Memory B cell (primary cell): ENCODE data around the gene IL36G.

Source experiments
- ATAC-seq: fragments of 150-1000 bp; cut with Tn5 transposase; 2 replicates; pipeline ENCODE4 v1.10.0; 2021; ENCODE audit warnings: low read depth, mild to moderate bottlenecking, moderate library complexity
- DNase-seq, 2 donors: peaks; one replicate each; pipeline ENCODE4 v3.0.0; 2022; ENCODE audit warnings: low spot score in 2 of 2
- H3K27ac Mint-ChIP-seq: one replicate; pipeline ENCODE4 v1.8.0; 2022; ENCODE audit warnings: mild to moderate bottlenecking, moderate library complexity, mixed read lengths
- H3K27me3 Mint-ChIP-seq: one replicate; pipeline ENCODE4 v1.8.0; 2022; ENCODE audit warnings: mixed read lengths
- H3K36me3 Mint-ChIP-seq: one replicate; pipeline ENCODE4 v1.8.0; 2022; ENCODE audit warnings: mild to moderate bottlenecking, mixed read lengths
- H3K4me1 Mint-ChIP-seq: one replicate; pipeline ENCODE4 v1.8.0; 2022; ENCODE audit warnings: mixed read lengths
- H3K4me3 Mint-ChIP-seq: one replicate; pipeline ENCODE4 v1.8.0; 2022; ENCODE audit warnings: mild to moderate bottlenecking, moderate library complexity, mixed read lengths
- H3K9me3 Mint-ChIP-seq: one replicate; pipeline ENCODE4 v1.8.0; 2022; ENCODE audit warnings: mixed read lengths

IL36G gene

DNA sequence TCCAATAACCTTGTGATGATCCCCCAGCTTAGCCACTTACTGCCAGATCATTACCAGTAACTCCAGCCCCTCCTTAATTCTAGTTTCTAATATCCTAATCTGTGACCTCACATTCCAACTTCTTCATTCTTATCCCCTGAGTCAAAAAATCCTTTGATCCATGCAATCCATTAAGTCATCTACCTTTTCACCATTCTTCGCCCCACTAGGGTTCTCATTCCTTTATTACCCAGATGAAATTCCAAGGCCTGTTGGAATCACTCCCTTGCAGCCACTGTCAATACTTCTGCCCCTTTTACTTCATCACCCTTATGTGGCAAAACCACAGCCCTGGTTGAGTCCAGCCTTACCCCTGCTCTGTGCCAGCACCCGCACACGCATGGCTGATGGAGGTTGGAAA is 20.3 kb upstream of the IL36G start:
- H3K4me1 Mint-ChIP-seq: no peaks in the 10 kb centered on the region
- no peaks in the 10 kb centered on the region for H3K36me3 Mint-ChIP-seq
- no peak overlapping the region for H3K4me3 Mint-ChIP-seq
- DNase-seq (no peak), ATAC-seq (no peak)
- no peaks in the 10 kb centered on the region for H3K27me3 Mint-ChIP-seq
- no peaks in the 10 kb centered on the region for H3K9me3 Mint-ChIP-seq
- H3K27ac Mint-ChIP-seq: no peak overlapping the region

GRCh38 chr2:112958428-112959108 is 19.2 kb upstream of the IL36G start:
- Mint-ChIP-seq H3K4me3 (no peak overlapping the region), H3K27me3 (no peaks in the 10 kb centered on the region), H3K9me3 (no peaks in the 10 kb centered on the region), H3K27ac (no peak overlapping the region), H3K36me3 (no peaks in the 10 kb centered on the region), H3K4me1 (no peaks in the 10 kb centered on the region)
- ATAC-seq (peak; percentile 81), DNase-seq (peak; percentile 27 to 51)

- no peaks in the 10 kb centered on the region for H3K9me3 Mint-ChIP-seq
- H3K27ac Mint-ChIP-seq: no peak overlapping the region
- no peak for DNase-seq
- H3K4me1 Mint-ChIP-seq: no peaks in the 10 kb centered on the region
- no peaks in the 10 kb centered on the region for H3K36me3 Mint-ChIP-seq
- ATAC-seq: no peak
- no peaks in the 10 kb centered on the region for H3K27me3 Mint-ChIP-seq
- H3K4me3 Mint-ChIP-seq: no peak overlapping the region
Measured at GRCh38 chr2:112959109-112959812, 18.5 kb upstream of the IL36G start.

DNA sequence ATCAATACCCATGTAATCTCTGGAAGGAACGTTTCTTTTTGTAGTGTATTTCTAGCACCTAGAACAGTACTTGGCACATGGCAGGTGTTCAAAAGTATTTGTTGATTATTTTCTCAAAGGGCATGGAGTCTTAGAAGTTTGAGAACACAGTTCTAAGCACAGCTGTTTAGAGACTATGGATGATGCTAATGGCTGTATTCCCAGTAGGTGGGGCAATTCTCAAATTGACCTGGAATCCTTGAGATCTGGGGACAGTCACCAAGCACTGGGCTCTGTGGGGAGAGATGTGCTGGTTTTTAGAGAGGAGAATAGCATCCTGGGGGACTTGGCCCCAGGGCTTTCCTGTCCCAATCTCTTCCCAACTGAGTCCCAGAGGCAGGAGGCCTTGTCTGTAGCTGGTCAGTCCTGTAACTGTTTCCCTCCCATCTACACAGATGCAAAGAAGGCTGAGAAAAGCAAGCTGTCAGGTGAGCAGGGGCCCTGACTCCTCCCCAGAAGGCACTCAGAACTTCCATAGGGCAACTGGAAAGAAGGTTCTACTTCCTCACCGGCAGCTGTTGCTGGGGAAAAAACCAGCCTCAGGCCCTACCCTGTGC is 17.5 kb upstream of the IL36G start:
- H3K36me3 Mint-ChIP-seq: no peaks in the 10 kb centered on the region
- no peaks in the 10 kb centered on the region for H3K27me3 Mint-ChIP-seq
- no peaks in the 10 kb centered on the region for H3K4me1 Mint-ChIP-seq
- H3K27ac Mint-ChIP-seq: no peak overlapping the region
- no peak for DNase-seq
- ATAC-seq: no peak
- no peak overlapping the region for H3K4me3 Mint-ChIP-seq
- no peaks in the 10 kb centered on the region for H3K9me3 Mint-ChIP-seq

DNA sequence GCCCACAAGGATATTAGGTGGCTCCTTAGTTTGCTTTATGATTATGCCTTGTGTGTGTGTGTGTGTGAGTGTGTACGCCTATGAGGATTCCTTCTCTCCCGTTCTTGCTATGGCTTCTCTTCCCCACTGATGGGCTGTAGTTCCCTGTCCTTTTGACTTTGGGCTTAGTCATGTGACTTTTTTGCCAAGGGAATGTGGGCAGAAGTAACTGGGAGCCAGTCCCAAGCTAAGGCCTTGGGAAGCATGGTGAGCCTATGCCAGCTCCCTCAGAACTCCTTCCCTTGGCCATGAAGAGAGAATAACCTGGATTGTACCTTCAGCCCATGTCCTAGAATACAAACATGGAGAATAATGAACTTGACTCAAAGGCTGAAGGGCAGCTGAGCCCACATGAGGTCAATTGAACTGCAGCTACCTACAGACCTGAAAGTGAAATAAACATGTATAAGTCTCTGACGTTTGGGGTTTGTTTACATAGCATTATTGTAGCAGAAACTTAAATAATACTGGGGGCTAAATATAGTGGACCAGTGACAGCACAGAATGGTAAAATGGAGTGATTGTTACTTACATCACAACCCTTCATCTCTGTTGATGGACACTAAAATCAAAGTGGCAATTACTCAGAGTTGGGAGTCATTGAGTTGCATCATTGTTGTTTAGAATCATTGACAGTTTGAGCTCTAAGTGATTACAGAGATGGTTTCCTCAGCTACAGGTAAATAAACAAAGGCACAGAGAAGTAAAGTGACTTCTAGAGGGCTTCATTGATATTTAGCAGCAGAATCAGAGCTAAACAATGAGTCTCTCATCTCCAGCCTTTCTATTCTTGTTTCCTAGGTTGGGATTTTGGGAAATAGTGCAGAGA is 15.3 kb upstream of the IL36G start:
- Mint-ChIP-seq H3K9me3 (no peaks in the 10 kb centered on the region), H3K4me3 (no peak overlapping the region), H3K27ac (no peak overlapping the region), H3K4me1 (no peaks in the 10 kb centered on the region), H3K36me3 (no peaks in the 10 kb centered on the region), H3K27me3 (no peaks in the 10 kb centered on the region)
- no peak for DNase-seq
- ATAC-seq: no peak

- Mint-ChIP-seq H3K4me3 (no peak overlapping the region), H3K27me3 (peaks cover 5% of the 10 kb centered on the region), H3K36me3 (no peaks in the 10 kb centered on the region), H3K9me3 (no peaks in the 10 kb centered on the region), H3K4me1 (peaks cover 3% of the 10 kb centered on the region), H3K27ac (no peak overlapping the region)
- DNase-seq (no peak), ATAC-seq (no peak)
Measured at GRCh38 chr2:112967023-112967422, 10.8 kb upstream of the IL36G start.

DNA sequence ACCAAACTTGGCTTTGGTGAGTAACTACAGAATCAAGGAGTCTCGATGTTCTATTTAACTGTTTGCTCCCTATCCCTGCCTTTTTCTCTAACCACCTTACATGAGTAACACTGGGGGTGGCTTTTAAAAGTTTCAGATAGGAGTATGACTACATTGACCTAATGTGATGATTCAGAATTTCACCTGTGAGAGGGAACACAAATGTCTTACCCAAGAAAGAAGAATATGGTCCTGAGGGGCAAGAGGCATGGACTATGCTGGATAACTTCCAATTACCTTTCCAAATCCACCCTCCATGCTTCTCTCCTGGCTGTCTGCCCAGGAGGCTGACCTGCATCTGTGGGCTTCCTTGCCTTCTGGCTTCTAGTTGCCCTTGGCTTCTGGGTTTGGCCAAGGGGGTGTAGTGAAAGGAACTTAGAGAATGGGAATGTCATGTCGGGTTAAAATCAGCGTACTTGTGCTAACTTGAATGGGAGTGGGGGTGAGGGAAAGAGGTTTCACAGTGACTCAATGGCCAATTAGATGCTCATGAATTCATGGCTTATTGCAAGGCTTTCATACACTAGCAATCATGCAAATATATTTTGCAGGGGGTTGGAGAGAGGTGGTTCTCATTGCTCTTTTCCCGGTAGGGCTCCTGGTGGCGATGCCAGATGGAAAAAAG is 5.3 kb upstream of the IL36G start:
- H3K9me3 Mint-ChIP-seq: no peaks in the 10 kb centered on the region
- ATAC-seq: no peak
- peaks cover 3% of the 10 kb centered on the region for H3K4me1 Mint-ChIP-seq
- no peak overlapping the region for H3K4me3 Mint-ChIP-seq
- H3K36me3 Mint-ChIP-seq: no peaks in the 10 kb centered on the region
- peaks cover 16% of the 10 kb centered on the region for H3K27me3 Mint-ChIP-seq
- no peak overlapping the region for H3K27ac Mint-ChIP-seq
- no peak for DNase-seq

DNA sequence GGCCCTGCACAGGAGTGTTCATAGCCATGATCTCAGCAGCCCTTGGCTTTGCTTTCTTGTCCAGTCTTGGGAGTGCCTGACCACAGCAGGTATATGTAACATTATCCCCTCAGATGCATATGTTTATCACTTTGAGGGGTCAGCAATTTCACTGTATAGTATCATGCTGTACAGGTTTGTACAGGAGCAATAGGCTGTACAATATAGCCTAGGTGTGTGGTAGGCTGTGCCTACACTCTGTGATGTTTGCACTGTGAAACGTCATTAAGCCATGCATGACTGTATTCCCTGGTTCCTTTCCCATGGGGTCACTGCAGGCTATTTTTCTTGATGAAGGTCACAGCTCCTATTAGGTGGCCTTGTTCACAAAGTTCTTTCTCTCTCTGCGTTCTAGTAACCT is 4.7 kb upstream of the IL36G start:
- Mint-ChIP-seq H3K4me1 (peaks cover 3% of the 10 kb centered on the region), H3K27me3 (peaks cover 16% of the 10 kb centered on the region), H3K27ac (no peak overlapping the region), H3K9me3 (no peaks in the 10 kb centered on the region), H3K36me3 (no peaks in the 10 kb centered on the region), H3K4me3 (no peak overlapping the region)
- ATAC-seq (no peak), DNase-seq (no peak)

GRCh38 chr2:112979731-112980130 is 1.9 kb downstream of the IL36G start:
- Mint-ChIP-seq H3K27me3 (peaks cover 11% of the 10 kb centered on the region), H3K4me1 (no peaks in the 10 kb centered on the region), H3K9me3 (no peaks in the 10 kb centered on the region), H3K27ac (no peak overlapping the region), H3K4me3 (no peak overlapping the region), H3K36me3 (no peaks in the 10 kb centered on the region)
- DNase-seq (no peak), ATAC-seq (no peak)

DNA sequence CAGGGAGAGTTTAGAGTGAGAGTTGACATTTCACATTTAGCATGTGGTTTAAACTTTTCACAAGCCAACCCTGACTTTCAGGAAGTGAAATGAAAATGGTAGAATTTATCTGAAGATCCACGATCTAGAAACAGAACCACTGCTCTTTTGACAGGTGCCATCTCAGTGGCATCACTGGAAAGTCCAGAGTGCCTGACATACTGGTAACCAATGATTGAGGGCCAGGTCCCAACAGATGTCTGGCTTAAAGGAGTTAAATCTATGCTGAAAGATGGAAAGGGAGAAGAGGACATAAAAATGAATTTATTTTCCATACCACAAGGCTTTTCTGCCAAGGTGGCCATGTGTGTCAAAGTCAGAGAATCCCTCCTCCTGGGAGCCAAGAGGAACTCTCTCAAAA is 2.7 kb downstream of the IL36G start:
- H3K27ac Mint-ChIP-seq: no peak overlapping the region
- ATAC-seq (no peak), DNase-seq (no peak)
- no peaks in the 10 kb centered on the region for H3K36me3 Mint-ChIP-seq
- H3K27me3 Mint-ChIP-seq: peaks cover 8% of the 10 kb centered on the region
- H3K4me3 Mint-ChIP-seq: no peak overlapping the region
- H3K4me1 Mint-ChIP-seq: no peaks in the 10 kb centered on the region
- H3K9me3 Mint-ChIP-seq: no peaks in the 10 kb centered on the region

DNA sequence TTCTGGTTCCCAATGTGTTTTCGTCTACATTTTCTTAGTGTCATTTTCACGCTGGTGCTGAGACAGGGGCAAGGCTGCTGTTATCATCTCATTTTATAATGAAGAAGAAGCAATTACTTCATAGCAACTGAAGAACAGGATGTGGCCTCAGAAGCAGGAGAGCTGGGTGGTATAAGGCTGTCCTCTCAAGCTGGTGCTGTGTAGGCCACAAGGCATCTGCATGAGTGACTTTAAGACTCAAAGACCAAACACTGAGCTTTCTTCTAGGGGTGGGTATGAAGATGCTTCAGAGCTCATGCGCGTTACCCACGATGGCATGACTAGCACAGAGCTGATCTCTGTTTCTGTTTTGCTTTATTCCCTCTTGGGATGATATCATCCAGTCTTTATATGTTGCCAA is 7.3 kb downstream of the IL36G start:
- Mint-ChIP-seq H3K27me3 (no peaks in the 10 kb centered on the region), H3K9me3 (no peaks in the 10 kb centered on the region), H3K4me1 (no peaks in the 10 kb centered on the region), H3K36me3 (no peaks in the 10 kb centered on the region), H3K4me3 (no peak overlapping the region), H3K27ac (no peak overlapping the region)
- no peak for DNase-seq
- no peak for ATAC-seq

- Mint-ChIP-seq H3K36me3 (peaks cover 1% of the 10 kb centered on the region), H3K4me1 (no peaks in the 10 kb centered on the region), H3K27ac (no peak overlapping the region), H3K9me3 (peaks cover 9% of the 10 kb centered on the region), H3K4me3 (no peak overlapping the region), H3K27me3 (peaks cover 2% of the 10 kb centered on the region)
- no peak for DNase-seq
- ATAC-seq: no peak
Measured at GRCh38 chr2:112989611-112990010, 11.8 kb downstream of the IL36G start.

DNA sequence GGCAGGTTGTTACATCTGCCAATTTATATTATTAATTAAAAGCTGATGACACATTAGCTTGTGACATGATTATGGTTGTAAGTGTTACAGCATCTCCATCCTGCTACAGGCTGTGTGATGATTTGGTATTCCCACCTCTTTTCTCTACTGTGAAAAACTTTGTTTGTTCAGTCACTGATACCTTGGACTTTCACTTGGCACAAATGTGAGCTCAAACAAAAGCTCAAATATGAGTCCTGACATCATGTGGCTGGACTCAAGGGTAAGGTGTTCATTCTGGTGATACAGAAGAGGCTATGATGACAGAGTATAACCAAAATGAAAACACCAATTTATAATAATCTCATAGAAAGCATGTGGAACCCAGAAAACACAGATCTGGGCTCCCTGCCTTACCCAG is 16.0 kb downstream of the IL36G start:
- peaks cover 2% of the 10 kb centered on the region for H3K4me1 Mint-ChIP-seq
- H3K36me3 Mint-ChIP-seq: peaks cover 3% of the 10 kb centered on the region
- peaks cover 6% of the 10 kb centered on the region for H3K27me3 Mint-ChIP-seq
- ATAC-seq: no peak
- peaks cover 11% of the 10 kb centered on the region for H3K9me3 Mint-ChIP-seq
- no peak overlapping the region for H3K27ac Mint-ChIP-seq
- no peak for DNase-seq
- H3K4me3 Mint-ChIP-seq: no peak overlapping the region

- Mint-ChIP-seq H3K4me1 (peaks cover 2% of the 10 kb centered on the region), H3K27ac (no peak overlapping the region), H3K27me3 (peaks cover 9% of the 10 kb centered on the region), H3K36me3 (peaks cover 3% of the 10 kb centered on the region), H3K4me3 (no peak overlapping the region), H3K9me3 (peaks cover 13% of the 10 kb centered on the region)
- ATAC-seq (no peak), DNase-seq (no peak)
Measured at GRCh38 chr2:112994648-112995047, 16.8 kb downstream of the IL36G start.
